Esophagus muscularis mucosa (tissue), 4 donors: ENCODE measurements around the gene NFASC.

ENCODE experiments used
- EP300 ChIP-seq: sonication (generic); formaldehyde crosslinking; IDR thresholded peaks from one replicate; pipeline ENCODE4 v1.6.1; 2017; ENCODE audit warnings: antibody characterized with exemption
- POLR2A ChIP-seq: fragments of 450-650 bp; IDR thresholded peaks from one replicate; pipeline ENCODE4 v1.6.1; 2017; ENCODE audit warnings: antibody characterized with exemption, moderate library complexity, mild to moderate bottlenecking, low read depth
- POLR2AphosphoS5 ChIP-seq, 2 donors: sonication (generic); formaldehyde crosslinking; IDR thresholded peaks; one replicate each; pipeline ENCODE4 v1.6.1; 2017; ENCODE audit warnings: antibody characterized with exemption in 2 of 2
- TF ChIP-seq, protein P1 (sequence below), 3 experiments: fragments of 200-600 bp in 2 of 3; fragments of 450-650 bp in 1 of 3; sonication (generic) in 2 of 3; IDR thresholded peaks; one replicate each; pipeline ENCODE4 v1.5.1; 2017 to 2019; ENCODE audit warnings: antibody characterized with exemption in 3 of 3, mild to moderate bottlenecking in 2 of 3, moderate library complexity in 1 of 3

DNA sequence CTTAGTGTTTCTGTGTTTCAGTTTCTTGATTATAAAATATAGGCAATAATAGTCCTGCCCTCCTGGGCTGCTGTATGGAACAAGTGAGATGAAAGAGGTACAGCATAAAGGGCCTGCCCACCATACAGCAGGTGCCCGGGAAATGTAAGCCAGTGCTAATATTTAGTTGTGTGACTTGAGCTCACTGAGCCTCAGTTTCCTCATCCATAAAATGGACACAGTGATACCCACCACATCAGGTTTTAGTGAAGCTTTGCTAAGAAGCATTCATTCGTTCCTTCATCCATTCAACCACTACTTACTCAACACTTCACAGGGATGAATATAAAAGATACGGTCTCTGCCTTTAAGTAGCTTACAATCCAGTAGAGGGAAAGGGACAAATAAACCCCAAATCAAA is 192.2 kb downstream of the NFASC start:
- no peak for TF ChIP-seq POLR2A
- TF ChIP-seq, protein P1, sequence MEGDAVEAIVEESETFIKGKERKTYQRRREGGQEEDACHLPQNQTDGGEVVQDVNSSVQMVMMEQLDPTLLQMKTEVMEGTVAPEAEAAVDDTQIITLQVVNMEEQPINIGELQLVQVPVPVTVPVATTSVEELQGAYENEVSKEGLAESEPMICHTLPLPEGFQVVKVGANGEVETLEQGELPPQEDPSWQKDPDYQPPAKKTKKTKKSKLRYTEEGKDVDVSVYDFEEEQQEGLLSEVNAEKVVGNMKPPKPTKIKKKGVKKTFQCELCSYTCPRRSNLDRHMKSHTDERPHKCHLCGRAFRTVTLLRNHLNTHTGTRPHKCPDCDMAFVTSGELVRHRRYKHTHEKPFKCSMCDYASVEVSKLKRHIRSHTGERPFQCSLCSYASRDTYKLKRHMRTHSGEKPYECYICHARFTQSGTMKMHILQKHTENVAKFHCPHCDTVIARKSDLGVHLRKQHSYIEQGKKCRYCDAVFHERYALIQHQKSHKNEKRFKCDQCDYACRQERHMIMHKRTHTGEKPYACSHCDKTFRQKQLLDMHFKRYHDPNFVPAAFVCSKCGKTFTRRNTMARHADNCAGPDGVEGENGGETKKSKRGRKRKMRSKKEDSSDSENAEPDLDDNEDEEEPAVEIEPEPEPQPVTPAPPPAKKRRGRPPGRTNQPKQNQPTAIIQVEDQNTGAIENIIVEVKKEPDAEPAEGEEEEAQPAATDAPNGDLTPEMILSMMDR (IDR thresholded peaks at IDR 0.05) = no peak
- no peak for TF ChIP-seq POLR2AphosphoS5 (IDR thresholded peaks at IDR 0.05)
- no peak for TF ChIP-seq EP300
